GM19099 (cell line): ENCODE data around the gene ENO4.

Experiments used
- POLR2A ChIP-seq: IDR thresholded peaks from 3 replicates; pipeline ENCODE4 v1.6.1; 2011; ENCODE audit warnings: low read depth; ENCODE audit not compliant: insufficient read length; ENCODE audit errors: extremely low read depth

Gene ENO4

DNA sequence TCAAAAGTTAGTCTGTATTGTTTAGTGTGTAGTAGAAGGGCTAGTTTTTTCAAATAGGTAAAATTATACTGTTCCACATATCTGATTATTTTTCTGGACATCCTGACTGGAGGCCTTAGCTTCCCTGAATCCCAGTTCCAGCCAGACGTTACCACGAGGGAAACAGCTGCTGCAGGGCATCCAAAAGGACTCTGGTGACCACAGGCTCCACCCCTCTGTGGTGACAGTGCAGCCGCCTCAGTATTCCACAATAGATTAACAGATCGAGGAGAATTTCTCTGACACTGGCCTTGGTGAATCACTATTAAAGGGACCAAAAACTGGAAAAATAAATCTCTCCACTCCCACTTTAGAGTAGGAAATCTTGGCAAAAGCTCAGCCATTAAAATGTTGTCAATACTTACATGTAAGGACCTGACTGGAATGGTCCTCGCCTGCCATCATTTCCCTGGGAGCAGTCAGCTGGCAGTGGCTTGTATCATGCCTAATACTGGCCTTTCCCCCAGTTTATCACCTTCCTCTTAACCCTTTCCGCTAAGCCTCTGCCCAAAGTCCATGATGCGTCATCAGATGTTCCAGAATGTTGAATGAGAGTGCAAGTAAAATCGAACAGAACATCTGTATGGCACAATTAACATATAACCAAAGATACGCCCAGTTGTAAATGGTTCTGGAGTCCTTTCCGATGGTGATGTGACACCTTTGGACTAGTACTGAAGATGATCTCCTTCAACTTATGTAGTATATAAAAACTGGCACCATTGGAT is 31.6 kb downstream of the ENO4 start:
- no peak for TF ChIP-seq POLR2A

DNA sequence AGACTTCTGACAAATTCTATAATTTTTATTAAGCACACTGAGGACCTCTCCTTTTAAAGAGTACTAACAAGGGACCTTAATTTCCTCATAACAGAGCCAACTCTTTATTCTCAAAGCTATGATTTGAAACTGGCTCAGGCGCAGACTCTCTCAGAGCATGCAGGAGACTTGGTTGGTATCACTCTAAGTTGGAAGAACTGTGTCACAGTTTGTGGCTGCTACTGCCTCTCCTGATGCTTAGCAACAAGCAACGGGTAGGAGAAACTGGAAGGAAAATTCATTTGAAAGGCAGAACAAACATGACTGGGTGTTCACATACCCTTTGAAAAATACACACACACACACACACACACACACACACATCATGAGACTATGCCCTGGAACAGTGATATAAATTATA is 33.3 kb downstream of the ENO4 start:
- no peak for TF ChIP-seq POLR2A

DNA sequence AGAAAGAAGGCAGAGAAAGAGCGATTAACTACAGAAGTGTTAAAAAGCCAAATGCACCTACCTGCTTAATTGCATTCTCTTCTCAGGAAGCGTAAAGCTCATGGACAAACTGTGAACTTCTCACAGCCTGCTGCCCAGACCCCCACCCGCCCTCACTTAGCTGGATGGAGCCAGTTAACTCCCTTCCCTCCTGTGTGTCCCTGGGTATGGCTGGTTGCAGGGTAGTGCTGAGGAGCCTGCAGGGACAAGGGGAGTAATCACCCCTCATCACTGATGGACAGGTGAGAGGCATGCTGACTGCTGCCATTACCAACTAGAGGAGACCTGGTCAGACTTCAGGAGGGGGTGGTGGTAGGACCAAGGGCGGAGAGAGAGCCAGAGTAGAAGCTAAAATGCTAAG is 37.5 kb downstream of the ENO4 start:
- no peak for TF ChIP-seq POLR2A

DNA sequence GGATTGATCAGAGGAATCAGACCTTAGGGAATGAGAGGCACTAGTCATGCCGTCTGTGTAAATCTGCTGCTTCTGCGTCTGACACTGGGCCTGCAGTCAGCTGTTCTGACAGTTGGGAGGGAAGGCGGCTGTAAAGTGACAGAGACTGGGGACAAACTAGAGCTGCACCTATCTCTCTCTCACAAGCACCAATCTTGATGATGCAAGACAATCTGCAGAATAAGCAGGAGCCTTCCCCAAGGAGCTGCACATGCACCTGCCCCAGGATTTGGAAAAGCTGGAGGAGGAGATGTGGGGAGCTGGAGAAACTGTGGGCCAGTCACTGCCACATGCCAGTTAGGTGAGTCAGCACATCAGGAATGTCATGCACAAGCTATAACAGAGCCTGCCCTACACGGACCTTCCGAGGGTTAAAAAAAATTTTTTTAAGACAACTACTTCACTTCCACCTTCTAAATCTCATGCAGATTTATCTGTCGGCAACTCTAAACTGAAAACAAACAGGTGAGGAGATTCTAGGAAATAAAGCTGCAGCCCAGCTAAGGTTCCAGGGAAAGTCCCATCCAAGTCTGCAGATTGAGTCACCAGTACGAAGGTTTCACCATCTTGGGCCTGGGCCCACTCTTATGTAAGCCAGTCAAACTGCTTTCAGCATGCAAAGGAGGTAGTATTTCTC is 39.2 kb downstream of the ENO4 start:
- no peak for TF ChIP-seq POLR2A

DNA sequence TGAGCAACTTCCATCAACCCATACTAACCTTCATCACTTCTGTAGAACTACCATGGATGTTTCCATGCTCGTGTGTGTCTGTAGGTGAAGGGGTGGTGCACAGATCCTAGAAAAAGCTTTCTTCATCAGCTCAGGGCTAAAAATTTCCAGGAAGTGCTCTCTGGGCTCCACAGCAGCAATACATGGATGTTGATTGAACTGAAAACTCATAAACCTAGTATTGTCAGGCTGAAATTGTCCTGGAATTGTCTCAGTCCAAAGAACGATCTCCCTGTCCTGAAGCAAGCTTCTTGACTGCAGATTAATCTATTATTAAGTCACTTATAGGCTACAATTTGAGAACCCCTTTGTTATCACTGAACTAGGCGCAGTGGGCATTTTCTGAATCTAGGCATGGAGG is 39.8 kb downstream of the ENO4 start:
- TF ChIP-seq POLR2A: no peak

DNA sequence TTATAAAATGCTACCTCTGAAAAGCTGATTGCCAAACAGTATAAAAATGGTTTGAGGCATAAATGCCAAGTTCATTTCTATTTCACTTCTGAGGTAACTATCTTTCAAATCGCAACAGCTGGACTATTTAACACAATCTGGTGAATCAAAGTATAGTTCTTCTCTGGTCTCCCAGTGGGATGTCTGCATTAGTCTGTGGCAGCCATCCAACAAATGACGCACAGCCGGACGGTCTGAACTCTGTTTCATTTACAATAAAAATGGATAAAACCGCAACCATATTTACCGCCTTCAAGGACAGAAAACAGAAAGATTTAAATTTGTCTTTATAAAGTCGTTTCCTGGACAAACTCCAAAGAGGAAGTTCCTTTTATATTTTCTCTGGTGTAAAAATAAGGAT is 41.9 kb downstream of the ENO4 start:
- TF ChIP-seq POLR2A: no peak

DNA sequence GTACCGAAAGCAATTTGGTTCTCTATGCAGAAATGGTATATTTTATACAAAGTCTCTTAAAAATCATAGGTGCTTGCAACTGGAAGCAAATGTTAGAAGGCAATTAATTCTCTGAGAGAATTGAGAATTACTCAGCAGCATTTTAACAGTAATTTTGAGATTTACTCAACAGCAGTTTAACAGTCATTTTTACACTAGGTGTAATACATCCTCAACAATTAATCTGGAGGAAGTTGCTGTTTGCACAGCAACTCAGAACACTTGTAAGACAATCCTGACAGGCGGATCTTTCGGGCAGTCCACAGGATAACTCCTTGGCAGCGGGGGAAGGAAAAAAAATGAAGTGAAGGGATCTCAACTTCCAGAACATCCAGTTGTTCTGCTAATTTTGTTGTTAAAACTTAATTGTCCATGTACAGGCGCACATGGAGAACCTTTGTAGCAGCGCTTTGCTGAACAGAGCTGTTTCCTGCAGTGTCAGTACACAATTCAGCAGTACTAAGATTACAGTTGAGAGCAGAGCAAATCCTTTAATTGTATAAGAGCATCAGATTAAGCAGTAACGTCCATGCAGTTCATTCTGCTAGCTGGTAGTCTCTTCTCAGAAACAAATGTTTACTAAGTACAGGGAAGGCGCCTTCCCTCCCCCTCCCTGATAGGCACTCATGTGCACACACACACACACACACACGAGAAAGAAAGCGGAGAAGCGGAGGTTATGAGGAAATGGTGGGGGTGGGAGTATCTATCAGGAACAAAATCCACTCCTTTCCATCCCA is 43.8 kb downstream of the ENO4 start:
- no peak for TF ChIP-seq POLR2A

DNA sequence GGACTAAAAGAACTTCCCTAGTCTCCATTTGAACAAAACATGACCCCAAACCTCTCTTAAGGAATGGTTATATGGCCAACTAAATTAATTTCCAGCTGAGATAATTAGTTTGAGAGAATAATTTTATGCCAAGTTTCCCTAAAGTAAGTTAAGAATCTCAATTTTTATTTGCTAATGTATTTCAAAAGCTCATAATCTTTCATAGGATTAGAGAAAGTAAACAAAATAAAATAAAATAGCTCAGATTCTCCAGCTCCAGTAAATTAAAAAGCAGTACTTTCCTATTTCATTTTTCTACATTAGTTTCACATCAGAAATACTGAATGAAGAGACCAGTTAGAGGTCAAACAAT is 44.4 kb downstream of the ENO4 start:
- TF ChIP-seq POLR2A: no peak

DNA sequence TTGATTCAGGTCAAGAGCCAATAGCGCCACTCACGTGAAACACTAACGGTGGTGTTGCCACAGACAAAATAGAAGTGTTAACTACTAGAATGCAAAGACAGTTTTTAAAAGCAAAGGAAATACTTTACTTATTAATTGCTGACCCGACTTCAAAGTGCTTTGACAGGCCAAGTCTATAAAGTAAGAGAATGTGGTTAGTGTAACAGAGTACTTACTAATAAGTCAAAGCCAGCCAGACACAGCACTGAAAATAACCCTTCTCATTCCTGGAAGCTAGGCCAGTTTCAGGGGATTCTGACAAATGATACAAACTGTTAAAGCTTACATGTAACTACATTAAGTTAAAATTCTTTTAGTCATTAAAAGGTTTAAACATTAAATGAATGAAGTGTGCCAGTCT is 50.3 kb downstream of the ENO4 start:
- TF ChIP-seq POLR2A: no peak

DNA sequence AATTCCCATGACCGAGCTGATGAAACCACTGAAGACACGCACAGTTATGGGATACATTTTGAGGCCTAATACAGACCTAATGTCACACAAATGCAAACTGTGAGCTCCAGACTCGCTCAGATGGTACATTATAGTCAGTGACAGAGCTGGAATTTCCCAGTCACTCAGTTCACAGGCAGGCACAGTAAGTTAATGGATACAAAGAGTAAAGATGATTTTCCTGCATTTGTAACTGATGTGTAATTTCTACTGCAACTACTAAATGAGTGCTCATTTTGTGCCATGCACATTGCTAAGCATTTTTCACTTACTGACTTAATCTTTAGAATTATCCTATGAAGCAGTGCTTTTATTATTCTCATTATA is 56.5 kb downstream of the ENO4 start:
- no peak for TF ChIP-seq POLR2A

DNA sequence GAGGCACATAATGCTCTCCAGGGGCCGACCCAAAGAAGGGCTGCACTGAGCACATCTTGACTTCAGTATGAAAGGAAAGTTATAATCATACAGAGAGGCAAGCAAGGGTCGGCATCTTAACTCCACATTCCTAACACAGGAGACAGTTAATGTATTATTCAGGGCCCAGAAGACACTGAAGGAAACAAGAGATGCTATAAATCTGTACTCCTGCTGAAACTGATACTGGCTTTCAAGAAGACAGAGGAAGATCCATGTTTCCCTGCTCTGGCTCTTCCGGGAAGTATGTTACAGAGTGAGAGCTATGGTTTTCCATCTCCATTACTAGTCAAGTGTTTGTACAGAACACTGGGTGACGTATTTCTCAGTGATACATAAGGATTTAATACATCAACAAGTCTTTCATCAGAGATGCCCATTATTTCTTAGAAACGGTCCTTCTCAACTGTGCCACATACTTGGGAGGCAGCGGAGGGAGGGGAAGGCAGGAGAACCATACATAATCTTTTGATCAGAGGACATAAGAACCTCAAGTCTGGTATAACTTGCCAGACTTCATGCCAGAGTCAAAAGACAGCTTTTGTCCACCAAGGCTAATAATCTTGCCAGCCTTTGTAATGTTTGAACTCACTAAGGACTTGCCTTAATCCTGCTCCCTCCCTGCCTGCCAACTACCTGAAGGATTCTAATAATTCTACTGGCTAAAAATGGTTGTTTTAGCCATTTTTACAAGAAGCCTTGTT is 58.1 kb downstream of the ENO4 start:
- no peak for TF ChIP-seq POLR2A

DNA sequence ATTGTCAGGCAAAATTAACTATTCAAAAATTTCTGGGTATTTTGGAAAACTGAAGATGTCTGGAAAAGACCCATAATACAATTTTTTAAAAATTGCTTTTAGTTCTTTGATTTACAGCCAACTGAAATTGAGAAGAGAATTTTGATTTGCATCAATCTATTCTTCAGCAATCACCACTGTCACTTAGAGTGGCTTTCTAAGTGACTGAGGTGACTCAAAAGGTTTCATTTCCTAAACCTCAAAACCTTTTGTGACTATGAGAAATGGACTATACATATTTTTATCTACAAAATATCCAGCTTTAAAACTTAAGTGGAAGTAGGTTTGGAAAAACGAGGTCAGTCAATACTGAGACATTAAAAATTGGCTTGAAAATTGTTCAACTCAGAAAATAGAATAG is 60.0 kb downstream of the ENO4 start:
- TF ChIP-seq POLR2A: no peak

DNA sequence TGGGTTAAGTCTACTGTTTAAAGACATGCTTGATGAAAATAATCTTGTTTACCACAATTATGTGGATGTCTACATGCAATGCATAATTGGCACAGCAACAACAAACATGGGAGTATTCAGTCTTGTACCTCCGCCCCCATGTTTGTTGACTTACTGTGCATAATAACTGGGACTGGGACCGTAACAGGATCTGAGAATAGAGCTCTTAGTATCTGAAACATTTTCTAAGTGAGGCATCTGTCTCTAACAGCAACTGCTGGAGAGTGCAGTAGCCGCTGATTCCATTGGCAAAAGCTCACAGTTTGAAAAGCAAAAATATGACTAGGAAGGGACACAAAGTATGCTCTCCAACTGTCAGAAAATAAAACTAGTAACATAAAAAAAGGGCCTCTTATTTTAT is 61.6 kb downstream of the ENO4 start:
- no peak for TF ChIP-seq POLR2A

DNA sequence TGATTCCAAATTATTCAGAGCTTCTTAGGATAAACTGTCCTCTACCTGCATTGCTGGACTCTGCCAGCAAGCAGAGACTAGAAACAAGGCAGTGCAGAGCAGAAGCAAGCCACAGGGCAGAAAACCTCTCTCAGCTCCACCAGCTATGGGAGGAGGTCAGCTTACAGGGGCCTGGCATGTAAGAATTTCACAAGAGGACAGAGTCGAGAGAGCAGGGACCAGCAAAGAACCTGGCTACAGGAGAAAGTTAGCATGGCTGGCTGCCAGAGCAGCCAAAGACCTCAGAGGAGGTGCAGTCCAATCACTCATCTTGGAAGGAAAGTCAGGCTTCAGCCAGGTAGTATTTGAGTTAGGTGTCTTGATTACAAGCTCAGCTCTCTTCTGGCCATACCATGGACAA is 62.9 kb downstream of the ENO4 start:
- TF ChIP-seq POLR2A: no peak

DNA sequence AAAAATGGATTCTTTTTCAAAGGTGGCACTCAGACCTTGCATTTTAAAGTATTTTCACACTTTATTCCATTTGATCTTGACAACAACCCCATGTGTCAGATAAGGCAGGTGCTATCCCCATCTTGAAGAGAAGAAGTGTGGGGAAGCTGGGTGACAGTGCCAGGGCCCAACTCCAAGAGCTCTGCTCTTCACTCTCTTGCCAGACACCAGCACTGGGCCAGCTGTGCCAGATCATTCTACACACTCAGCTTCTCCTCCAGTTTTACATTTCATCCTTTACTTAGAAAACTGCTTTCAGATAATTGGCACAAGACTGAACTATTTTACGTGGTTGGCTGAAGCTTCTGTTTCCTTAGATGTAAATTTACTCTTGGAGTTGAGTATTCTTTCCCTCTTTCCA is 64.4 kb downstream of the ENO4 start:
- TF ChIP-seq POLR2A: no peak
